Measurements from ENCODE around the gene PRRC2B.

Gene PRRC2B

DNA sequence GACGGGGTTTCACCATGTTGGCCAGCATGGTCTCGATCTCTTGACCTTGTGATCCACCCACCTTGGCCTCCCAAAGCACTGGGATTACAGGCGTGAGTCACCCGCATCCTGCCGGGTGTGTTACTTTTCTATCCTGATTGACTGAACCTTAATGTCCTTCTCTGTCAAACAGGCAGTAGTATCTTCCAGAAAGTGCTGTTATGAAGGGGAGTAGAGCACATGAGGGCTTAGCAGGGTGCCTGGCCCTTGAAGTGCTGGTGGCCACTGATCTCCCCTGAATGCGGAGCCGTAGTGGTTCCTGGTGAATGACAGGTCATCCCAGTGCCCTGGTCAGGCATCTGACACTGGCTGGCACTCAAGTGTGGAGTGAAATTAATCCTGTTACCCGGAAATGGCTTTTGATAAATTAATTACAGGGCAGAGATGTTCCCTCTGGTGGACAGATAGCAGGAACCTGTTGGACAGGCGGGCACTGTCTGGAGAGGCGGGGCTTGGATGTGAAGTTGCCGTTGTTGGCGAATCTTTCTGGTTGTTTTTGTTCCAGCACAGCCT, 28.4 kb downstream of the PRRC2B start:
- in situ Hi-C loops (cut with HindIII; ENCODE audit: low pct_ligation_motif_present, low sequenced_read_pairs) = no loop called here
- TF ChIP-seq CTCF (IDR thresholded peaks at IDR 0.05; ENCODE audit: low read depth, low read length, missing control alignments) = peak; percentile 35
- no peak for DNase-seq
- Histone ChIP-seq H3K27ac (peak overlapping the region; percentile 67), H3K36me3 (replicated peaks) (peaks cover 8% of the 10 kb centered on the region), H3K27me3 (replicated peaks) (no peaks in the 10 kb centered on the region), H3K4me3 (ENCODE audit: low read depth, low read length) (no peak overlapping the region)

- Histone ChIP-seq H3K36me3 (replicated peaks) (peaks cover 4% of the 10 kb centered on the region), H3K4me3 (ENCODE audit: low read depth, low read length) (no peak overlapping the region), H3K27ac (peak overlapping the region; percentile 67), H3K27me3 (replicated peaks) (no peaks in the 10 kb centered on the region)
- DNase-seq = peak; percentile 89
- no peak for TF ChIP-seq CTCF (IDR thresholded peaks at IDR 0.05; ENCODE audit: low read depth, low read length, missing control alignments)
- in situ Hi-C loops (cut with HindIII; ENCODE audit: low pct_ligation_motif_present, low sequenced_read_pairs) = no loop called here
Observed at GRCh38 chr9:131423171-131423581, 29.3 kb downstream of the PRRC2B start.

DNA sequence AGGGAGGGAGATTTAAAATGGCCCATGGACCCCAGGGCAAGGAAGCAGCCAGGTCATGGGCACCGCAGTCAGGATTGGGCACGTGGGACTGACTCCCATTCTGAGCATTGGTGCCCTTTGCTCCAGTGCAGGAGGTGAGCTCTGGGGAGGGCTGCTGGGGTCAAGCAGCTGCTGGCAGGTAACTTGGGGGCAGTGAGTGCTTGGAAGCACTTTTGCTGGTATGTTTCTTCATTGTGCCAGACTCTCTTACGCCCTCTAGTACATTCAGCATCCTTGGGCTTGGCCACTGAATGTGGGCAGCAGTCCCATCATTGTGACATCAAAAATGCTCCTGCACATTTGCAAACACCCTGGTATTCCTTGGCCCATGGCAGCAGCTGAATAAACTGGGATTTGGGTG, 32.7 kb downstream of the PRRC2B start:
- no peak overlapping the region for H3K27ac ChIP-seq
- no peaks in the 10 kb centered on the region for H3K36me3 ChIP-seq (replicated peaks)
- DNase-seq = no peak
- in situ Hi-C loops (cut with HindIII; ENCODE audit: low pct_ligation_motif_present, low sequenced_read_pairs) = no loop called here
- TF ChIP-seq CTCF (IDR thresholded peaks at IDR 0.05; ENCODE audit: low read depth, low read length, missing control alignments) = no peak
- no peak overlapping the region for H3K4me3 ChIP-seq (ENCODE audit: low read depth, low read length)
- no peaks in the 10 kb centered on the region for H3K27me3 ChIP-seq (replicated peaks)

DNA sequence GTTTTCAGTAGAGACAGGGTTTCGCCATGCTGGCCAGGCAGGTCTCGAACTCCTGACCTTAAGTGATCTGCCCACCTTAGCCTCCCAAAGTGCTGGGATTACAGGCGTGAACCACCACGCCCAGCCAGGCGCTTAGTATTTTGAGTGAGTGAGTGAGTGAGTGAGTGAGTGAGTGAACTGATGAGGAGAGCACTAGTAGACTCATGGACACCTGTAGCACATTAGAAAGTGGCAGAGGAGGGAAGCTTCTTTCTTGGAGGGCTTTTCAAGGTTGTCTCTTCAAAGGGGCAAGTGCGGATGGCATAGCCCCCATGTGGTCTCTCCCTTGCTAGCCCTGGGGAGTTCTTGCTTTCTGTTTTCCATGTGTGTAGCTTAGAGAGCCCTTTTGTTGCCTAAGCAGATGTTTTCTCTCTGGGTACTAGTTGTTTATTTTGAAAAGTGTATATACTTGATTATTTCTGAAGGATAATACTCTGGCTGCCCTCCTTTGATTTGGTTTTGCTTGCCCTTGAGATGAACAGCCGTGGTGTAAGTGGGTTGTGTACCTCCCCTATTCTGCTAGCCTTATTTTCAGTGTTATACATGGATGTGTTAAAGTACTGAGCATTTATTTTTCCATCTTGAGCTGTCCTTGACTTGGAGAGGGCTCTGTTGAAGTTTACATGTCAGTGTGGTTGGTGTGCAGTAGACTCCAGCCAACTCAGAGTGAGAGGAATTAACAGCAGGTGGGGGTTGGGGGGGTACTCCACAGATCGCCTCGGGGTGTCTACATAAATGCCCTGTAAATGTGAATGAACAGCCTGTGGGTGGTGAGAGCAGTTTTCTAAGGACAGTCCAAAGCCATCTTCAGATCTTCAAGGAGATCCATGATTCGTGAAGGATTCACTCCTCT, 35.5 kb downstream of the PRRC2B start:
- in situ Hi-C loops (cut with HindIII; ENCODE audit: low pct_ligation_motif_present, low sequenced_read_pairs) = no loop called here
- Histone ChIP-seq H3K4me3 (ENCODE audit: low read depth, low read length) (no peak overlapping the region), H3K27ac (no peak overlapping the region), H3K36me3 (replicated peaks) (peaks cover 6% of the 10 kb centered on the region), H3K27me3 (replicated peaks) (no peaks in the 10 kb centered on the region)
- TF ChIP-seq CTCF (IDR thresholded peaks at IDR 0.05; ENCODE audit: low read depth, low read length, missing control alignments) = no peak
- DNase-seq = no peak

DNA sequence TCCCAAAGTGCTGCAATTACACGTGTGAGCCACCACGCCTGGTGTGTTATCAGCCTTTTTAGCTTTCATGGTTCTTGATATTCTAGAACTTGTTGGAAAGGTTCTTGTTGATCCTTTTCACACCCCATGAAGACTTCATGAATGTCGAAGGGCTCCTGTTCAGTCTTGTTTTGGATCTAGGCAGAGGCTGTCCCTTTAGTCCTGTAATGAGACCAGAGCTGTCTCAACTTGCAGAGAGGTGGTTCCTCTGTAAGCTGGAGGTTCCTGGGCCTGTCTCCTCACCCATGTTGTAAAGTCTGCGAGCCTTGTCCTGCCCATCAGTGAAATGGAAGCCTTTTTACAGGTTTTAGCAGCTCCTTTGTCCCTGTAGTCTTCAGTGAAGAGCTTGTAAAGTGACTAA, 38.2 kb downstream of the PRRC2B start:
- in situ Hi-C loops (cut with HindIII; ENCODE audit: low pct_ligation_motif_present, low sequenced_read_pairs) = no loop called here
- TF ChIP-seq CTCF (IDR thresholded peaks at IDR 0.05; ENCODE audit: low read depth, low read length, missing control alignments) = no peak
- DNase-seq = no peak
- peaks cover 20% of the 10 kb centered on the region for H3K36me3 ChIP-seq (replicated peaks)
- H3K4me3 ChIP-seq (ENCODE audit: low read depth, low read length) = no peak overlapping the region
- H3K27me3 ChIP-seq (replicated peaks) = no peaks in the 10 kb centered on the region
- H3K27ac ChIP-seq = peak overlapping the region; percentile 17

Measured in brain microvascular endothelial cell (primary cell).